Adipose tissue (tissue), 3 donors: ENCODE measurements around the gene TENT4A. TPM values are rescaled to one million over a fixed set of nuclear protein-coding genes. Genes with fewer than 3 reads are reported as not detected.
"Not testable (repeated sequence)": the region's sequence is repeated elsewhere in the genome, so short reads cannot be mapped to it uniquely, and the experiment has no call there.

ENCODE experiments used
- H3K27ac ChIP-seq: one replicate; pipeline ENCODE4 v1.5.1; 2013; ENCODE audit warnings: low read depth, low read length
- WGBS, 3 donors: extraction: QIAGEN DNeasy Blood & Tissue Kit; methylation state at CpG; one replicate each; pipeline ENCODE4 v1.1.7; 2013; 5-methylcytosine and 5-hydroxymethylcytosine counted together
- polyA plus RNA-seq, 3 donors: library from polyadenylated mRNA; stranded (reverse); fragments of 200-250 nt; gene quantifications; one replicate each; pipeline ENCODE4 v1.2.3, GENCODE V29; 2013
- donor health status: healthy with polysubstance abuse.
- donor health status: Bipolar disorder and iron deficiency.
- donor health status: healthy.

Gene TENT4A
- polyA plus RNA-seq, 3 donors, result 6.2 to 14.8 (median 9.1) TPM

DNA sequence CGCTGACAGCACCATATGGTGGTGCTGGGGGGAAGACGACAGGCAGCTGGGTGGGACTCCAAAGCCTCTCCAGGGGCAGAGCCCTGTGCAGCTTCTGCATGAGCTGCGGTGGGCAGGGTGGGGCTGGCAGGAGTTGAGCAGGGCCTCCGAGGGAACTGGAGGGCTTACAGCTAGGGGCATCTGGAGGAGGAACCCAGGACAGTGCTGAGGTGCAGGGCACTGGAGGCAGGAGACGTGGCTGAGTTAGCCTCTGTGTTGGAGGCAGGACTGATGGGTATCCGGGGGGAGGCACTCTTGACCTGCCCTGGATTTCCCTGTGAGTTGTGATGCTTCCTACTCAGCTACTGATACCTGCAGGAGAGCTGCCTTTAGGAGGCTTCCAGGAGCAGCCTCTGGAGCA, 45.0 kb downstream of the TENT4A start:
- WGBS, 3 donors, result 76 to 99% (median 93%) methylated on average over 6 of the region's 6 CpGs
- no peak overlapping the region for H3K27ac ChIP-seq

DNA sequence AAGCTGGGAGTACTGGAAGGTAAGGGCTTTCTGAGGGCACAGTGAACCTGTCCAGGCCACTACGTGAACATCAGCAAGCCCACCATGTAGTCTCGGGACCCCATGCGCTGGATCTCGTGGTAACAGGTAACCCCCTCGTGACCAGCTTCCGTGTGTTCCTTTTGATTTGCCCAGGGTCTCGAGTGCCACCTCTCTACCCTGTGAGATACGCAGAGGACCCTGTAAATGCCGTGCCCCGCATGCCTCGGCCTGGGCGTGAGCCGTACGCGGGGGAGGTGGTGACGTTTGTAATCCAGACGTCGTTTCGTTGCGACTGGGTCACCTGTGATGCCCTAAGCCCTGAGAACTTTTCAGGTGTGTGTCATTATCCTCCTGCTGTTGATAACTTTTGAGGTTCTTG, 45.5 kb downstream of the TENT4A start:
- H3K27ac ChIP-seq, result no peak overlapping the region
- WGBS, 3 donors, result 85 to 95% (median 94%) methylated on average over 20 of the region's 20 CpGs

DNA sequence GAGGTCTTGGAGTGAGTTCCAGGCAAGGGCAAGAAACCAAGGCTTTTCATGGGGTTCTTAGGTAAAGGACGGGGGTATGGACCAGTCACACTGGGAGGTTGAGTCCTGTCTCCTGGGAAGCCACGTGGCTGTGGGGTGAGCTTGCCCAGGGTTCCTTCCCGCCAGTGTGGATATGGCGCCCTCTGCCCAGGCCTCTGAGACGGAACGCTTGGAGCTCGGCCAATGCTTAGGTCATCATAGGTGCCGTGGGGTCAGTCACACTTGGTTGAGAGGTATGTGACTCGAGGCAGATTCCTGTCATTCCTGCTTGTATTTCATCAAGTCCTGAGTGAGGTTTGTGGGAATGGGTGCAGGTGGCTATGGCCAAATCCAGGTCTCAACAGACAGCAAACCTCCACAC, 46.2 kb downstream of the TENT4A start:
- H3K27ac ChIP-seq, result no peak overlapping the region
- WGBS, 3 donors, result 57 to 76% (median 70%) methylated on average over 9 of the region's 9 CpGs

DNA sequence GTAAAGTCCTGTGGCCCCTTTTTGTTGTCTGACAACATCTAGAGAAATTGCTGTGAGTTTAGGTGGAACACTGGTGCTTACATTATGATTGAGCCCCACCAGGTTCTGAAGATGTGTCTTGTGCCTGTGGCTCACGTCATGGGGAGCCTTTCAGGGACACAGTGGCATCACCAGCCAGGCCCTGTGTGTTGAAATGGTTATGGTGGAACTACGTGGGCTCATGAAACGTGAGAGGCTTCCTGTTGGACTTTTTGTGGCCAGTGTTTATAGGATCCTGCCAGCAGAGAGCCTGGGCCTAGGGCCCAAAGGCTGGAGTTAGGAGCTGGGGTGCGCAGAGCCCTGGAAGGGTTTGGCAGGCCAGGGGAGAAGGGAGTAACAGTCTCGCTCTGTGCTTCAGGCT, 46.8 kb downstream of the TENT4A start:
- WGBS, 3 donors, result 61 to 86% (median 69%) methylated on average over 5 of the region's 5 CpGs
- no peak overlapping the region for H3K27ac ChIP-seq

DNA sequence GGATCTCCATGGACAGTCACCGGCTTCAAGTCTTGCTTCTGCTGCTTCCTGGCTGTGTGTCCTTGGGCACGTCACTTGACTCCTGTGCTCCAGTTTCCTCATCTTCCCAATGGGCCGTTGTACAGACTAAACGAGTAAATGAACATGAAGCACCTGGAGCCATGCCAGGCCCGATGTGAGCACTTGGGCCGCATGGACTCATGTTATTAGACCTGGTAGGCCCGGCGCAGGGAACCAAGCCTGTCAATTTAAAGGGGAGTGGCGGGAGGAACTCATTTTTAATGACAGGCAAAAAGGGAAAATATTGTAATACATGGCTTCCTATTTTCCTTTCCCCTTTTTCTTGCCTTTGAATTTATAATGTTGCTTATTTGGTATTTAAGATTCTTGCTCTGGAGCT, 47.5 kb downstream of the TENT4A start:
- WGBS, 3 donors, result 51 to 75% (median 65%) methylated on average over 9 of the region's 9 CpGs
- no peak overlapping the region for H3K27ac ChIP-seq

DNA sequence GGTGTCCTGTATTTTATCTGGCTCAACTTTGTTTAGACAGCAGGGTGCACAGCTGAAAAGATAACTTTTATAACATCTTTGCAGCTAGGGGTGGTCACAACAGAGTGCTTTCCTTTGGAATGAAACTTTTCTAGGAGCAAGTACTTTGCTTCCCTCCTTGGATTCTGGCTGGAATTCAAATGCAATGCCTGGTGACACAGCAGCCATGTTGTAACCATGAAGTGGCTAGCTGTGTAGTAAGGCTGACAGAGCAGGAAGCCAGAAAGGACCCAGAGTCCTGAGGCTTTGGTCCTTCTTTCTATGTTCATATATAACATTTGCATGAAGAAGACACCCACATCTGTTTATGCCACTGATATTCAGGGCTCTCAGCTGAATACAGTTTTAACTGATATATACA, 48.1 kb downstream of the TENT4A start:
- H3K27ac ChIP-seq, result no peak overlapping the region

DNA sequence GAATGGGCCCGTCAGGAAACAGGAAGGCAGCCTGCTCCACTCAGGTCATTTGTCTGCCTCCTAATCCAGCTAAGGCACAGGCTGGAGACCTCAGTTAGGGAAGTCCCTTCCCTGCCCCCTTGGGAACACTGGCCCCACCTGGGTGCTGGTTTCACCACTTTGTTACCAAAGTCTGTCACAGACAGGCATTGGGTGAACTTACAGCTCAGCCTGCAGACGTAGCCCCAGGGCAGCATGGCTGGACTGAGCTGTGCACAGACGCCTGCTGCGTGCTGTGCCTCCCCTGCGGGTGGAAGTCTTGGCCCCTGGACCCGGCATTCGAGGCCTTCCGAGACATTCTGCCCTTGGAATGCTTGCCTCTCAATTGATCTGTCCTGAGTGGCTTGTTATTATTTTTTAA, 48.9 kb downstream of the TENT4A start:
- WGBS, 3 donors, result 88 to 95% (median 94%) methylated on average over 8 of the region's 8 CpGs
- H3K27ac ChIP-seq, result no peak overlapping the region

DNA sequence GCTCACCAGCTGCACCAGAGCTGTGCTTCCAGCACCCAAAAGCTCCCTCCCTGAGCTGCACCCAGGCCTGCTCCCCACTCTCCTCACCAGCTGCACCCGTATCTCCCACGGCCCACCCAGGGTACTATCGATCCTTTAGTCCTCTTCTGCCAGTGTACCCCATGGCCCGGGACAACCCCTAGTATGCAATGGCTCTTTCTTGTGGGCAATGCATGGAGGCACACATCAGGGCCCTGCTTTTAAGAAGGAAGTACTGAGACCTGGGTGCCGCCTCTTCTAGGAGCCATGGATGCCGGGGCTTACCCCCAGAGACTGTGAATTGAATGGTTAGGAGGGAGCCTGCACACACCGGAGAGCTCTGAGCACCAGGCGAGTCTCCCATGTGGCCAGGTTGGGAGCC, 49.5 kb downstream of the TENT4A start:
- WGBS, 3 donors, result 95 to 98% (median 97%) methylated on average over 8 of the region's 8 CpGs

DNA sequence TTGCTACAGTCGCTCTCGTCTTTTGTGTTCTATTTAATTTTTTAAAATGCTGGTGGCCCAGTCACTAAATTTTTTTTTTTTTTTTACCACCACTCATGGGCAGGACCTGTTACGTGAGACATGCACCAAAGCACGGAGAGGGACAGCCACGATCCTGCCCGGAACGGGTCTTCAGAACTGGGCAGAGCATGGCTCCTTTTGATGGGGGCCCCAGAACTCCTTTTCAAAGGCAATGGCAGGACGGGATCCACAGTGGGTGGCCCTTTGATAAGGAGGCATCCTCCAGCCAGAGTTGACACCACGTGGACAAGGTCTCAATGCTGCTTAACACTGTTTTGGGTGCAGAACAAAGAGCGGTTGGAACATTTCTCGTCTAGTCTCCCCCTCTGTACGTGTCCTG, 50.0 kb downstream of the TENT4A start:
- WGBS, 3 donors, result 91 to 93% (median 92%) methylated on average over 12 of the region's 12 CpGs
- no peak overlapping the region for H3K27ac ChIP-seq

More for the DNA sequence above, 49.5 kb downstream of the TENT4A start:
- no peak overlapping the region for H3K27ac ChIP-seq

DNA sequence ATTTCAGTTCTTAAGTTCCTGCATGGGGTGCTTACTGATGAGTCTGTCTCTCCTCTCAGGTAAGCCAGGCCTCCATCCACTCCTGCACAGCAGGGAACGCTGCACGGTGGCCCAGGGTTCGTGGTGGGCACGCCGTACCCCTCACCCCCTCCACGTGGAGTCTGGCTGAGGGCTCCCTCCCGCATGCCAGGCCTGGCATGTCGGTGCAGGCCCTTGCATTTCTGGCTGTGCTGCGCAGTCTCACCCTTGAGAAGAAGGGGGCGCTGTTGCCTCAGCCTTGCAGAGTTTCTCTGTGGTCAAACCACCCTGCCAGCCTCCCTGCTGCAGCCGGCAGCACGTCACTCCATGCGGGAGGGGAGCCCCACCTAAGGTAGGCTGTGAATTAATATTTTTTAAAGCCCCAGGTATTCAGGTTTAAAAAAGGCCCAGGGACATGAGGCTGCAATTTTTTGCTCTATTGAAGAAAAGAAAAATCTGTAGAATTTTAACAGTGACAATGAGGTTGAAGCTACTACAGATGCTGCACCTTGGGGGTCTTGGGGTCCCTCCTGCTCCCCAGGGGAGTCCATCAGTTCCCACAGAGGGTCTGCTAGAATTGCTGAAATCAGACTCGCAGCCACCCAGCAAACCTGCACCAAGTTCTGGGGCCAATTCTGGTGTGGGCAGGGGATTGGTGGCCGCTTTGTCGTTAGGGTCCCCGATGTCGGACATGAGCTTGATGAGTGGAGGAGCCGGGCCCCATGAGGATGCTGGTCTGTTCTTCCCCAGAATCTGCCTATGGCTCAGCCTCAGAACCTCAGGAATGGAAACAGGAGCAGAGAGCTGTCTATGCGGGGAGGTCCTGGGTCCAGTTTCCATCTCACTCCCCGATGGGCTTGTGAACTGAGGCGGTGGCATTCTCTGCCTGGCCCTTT, 52.6 kb downstream of the TENT4A start:
- 29 to 48% (median 40%) methylated on average over 22 of the region's 22 CpGs for WGBS, 3 donors
- H3K27ac ChIP-seq, result no peak overlapping the region

DNA sequence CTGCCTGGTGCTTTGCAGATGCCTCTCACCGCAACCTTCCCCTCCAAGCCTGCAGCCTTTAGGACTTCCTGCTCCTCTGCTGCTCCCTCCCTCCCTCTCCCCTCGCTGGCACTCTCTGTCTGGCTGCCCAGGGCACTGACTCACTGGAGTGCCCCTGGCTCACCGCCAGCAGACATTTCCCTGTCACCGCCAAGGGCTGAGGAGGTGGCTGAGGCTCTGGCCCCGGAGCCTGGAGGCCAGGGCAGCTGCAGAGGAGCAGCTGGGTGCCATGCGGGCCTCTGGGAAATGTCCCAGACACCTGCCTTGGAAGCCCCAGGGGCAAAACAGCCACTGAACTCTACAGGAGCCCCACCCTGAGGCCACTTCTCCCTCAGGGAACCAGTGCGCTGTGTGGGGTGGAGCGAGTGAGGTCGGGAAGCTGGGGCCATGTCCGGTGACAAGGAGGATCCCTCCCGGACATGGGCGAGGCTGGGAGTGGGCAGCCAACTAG, 53.4 kb downstream of the TENT4A start:
- whole genome bisulfite sequencing, 3 donors, result 34 to 66% (median 39%) methylated on average over 12 of the region's 12 CpGs
- H3K27ac ChIP-seq, result no peak overlapping the region

DNA sequence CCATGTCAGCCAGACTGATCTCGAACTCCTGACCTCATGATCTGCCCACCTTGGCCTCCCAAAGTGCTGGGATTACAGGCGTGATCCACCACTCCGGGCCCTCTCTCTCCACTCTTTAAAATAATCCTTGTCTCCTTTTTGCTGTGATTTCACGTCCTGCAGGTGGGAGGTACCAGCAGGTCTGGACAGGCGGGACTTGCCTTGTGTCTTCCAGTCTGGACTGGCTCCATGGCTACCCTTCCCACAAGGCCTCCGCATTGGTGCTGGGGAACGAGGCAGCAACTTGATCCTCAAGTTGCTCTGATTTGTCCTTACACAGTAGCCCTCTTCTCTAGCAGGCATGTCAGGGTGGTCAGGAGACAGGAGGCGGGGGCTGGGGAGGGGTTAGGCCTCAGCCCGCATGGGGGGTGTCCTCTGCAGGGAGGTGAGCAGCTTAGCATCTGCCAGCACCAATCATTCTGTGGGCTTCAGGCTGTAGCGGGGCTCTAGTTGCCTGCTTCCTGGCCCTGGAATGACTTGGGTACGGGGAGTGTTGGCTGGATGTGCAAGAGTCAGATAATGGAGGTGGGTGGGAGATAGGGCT, 54.3 kb downstream of the TENT4A start:
- H3K27ac ChIP-seq, result no peak overlapping the region
- WGBS, 3 donors, result 92 to 97% (median 96%) methylated on average over 11 of the region's 11 CpGs

DNA sequence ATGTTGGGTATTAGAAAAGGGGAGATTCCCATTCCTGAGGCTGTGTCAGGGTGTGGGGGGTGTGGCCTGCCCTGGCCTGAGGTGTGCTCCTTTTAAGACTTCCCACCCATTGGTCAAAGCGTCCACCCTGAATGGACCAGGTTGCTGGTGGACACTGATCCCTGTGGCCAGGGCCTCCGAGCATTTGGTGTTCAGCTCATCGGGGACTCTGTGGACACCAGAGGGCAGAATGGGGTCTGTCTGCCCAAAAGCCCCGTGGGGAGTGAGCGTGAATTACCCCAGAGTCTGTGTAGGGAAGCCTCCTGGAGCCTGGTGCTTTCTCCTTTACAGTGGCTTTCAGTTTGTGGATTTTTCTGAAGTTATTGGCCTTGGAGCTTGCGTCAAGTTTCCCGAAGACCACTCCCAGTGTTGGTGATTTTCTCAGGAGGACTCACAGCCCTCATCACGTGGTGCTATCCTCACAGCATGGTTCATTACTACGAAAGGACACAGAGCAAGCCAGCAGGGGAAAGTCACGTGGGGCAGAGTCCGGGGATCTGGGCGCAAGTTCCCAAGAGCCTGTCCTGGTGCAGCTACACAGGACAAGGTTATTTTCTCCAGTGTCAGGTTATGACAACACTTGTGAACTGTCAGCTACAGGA, 55.5 kb downstream of the TENT4A start:
- H3K27ac ChIP-seq, result no peak overlapping the region
- 83 to 89% (median 88%) methylated on average over 12 of the region's 12 CpGs for WGBS, 3 donors

DNA sequence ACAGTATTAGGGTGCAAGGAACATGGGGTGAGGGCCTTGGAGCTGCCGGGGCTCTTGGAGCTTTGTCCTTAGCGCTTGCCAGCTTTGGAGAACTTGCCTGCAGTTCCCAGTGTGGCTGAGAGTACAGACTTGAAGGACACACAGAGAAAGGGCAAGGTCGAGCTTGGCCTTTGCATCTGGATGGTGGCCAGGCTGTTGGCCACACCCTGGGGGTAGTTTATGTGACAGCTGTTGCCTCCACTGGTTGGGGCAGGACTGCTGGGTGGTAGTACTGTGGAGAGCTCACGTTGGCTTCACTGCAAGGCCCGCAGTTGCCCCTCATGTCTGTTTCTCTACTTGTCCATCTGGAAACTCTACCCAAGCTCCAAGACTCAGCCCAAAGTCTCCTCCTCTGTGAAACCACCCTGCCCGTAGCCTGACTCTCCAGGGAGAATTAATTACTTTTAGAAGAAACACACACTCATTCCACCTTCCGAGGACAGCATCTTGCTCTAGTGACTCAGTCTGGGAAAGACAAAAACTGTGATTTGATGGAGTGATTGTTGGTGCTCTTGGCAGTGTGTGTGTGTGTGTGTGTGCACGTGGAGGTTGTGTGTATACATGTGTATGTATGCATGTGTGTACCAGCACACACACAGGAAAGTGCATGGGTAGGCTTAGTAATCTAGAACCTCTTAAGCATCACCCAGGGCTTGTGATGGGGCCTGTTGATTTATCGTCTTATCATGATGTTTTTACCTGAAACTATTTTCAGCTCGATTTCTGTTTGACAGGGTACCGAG, 57.8 kb downstream of the TENT4A start:
- WGBS, 3 donors, result 86 to 92% (median 86%) methylated on average over 11 of the region's 11 CpGs
- H3K27ac ChIP-seq, result no peak overlapping the region

DNA sequence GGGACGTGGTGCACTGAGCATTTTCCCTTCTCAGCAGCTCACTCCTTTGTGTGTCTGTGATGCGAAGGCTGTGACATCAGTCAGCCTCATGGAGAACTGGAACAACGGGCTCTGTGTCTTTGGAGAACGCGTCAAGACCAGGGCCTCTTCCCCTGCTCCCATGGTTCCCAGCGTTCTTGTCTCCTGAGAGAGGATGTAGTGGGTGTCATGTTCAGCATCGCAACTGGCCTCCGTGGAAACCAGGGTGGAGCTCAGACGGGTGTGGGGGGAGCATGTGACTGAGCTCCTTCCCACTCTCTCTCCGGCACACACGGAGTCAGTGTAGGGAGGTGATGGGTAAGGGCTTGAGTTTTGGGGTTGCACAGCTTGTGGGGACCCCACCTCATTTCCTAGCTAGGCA, 59.7 kb downstream of the TENT4A start:
- no peak overlapping the region for H3K27ac ChIP-seq
- WGBS, 3 donors, result 75 to 84% (median 84%) methylated on average over 11 of the region's 11 CpGs

DNA sequence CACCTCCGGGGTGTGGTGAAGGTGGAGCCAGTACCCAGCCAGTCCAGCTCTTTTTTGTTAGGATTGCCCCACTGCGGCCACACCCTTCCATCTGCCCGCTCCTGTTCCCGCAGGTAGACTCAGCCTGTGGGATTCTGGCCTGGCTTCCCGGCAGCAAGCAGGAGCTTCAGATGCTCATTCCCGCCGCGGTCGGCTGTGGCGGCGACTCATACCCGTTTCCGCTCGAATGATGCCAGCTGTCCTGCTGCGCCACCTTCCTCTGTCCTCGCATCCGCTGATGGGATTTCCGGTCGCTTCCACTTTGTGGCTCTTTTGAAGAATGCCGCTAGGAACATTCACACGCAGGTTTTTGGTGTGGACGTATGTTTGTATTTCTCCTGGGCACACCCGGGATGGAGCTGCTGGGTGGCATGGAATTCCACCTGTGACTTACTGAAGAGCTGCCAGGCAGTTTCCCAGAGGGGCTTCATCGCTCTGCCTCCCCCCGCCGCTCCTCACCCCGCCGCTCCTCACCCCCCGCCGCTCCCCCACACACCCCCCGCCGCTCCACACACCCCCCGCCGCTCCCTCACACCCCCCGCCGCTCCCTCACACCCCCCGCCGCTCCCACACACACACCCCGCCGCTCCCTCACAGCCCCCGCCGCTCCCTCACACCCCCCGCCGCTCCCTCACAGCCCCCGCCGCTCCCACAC, 60.3 kb downstream of the TENT4A start:
- 82 to 93% (median 83%) methylated on average over 24 to 30 of the region's 46 CpGs for WGBS, 3 donors
- H3K27ac ChIP-seq, result no peak overlapping the region

DNA sequence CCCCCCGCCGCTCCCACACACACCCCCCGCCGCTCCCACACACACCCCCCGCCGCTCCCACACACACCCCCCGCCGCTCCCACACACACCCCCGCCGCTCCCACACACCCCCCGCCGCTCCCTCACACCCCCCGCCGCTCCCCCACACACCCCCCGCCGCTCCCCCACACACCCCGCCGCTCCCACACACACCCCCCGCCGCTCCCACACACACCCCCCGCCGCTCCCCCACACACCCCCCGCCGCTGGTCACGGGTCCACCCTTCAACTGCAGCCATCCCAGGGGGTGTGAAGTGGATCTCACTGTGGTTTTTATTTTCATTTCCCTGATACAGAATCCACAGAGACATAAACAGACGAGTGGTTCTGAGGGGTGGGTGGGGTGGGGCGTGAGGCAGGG, 61.0 kb downstream of the TENT4A start:
- 49 to 80% (median 60%) methylated on average over 5 to 13 of the region's 27 CpGs for WGBS, 3 donors

DNA sequence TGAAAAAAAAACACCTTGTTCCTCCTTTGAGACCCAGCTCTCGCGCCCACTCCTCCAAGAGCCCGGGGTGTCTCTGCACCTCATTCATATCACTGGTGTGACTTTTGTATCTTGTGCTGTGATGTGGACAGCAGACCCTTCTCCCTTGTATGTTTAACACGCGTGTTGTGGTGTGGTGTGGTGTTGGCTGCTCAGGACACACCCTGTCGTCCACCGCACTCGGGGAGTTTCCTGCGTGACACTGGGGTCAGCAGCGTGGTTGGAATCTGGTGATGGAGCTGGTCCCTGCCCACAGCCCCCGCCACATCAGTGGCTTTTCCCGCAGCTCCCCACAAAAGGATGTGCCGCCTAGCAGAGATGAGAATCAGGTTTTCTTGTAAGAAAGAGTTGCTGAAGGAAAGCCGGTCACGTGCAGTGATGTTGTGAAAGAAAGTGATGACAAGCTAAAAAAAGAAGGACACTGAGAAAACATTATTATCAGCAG, 61.5 kb downstream of the TENT4A start:
- no peak overlapping the region for H3K27ac ChIP-seq
- WGBS, 3 donors, result 40 to 72% (median 56%) methylated on average over 15 of the region's 15 CpGs

More for the DNA sequence above, 61.0 kb downstream of the TENT4A start:
- H3K27ac ChIP-seq, result not testable (repeated sequence)
